Testis (tissue), 2 donors: Measurements from ENCODE around the gene CHST9.

ENCODE experiments used
- CTCF ChIP-seq, 3 experiments: fragments of 450-650 bp in 2 of 3; fragments of 200-600 bp in 1 of 3; sonication (generic) in 1 of 3; IDR thresholded peaks; one replicate each; pipeline ENCODE4 v1.5.1; 2016 to 2019; ENCODE audit warnings: antibody characterized with exemption in 3 of 3, mild to moderate bottlenecking in 2 of 3, moderate library complexity in 1 of 3
- POLR2A ChIP-seq: fragments of 450-650 bp; IDR thresholded peaks from one replicate; pipeline ENCODE4 v1.6.1; 2017; ENCODE audit warnings: antibody characterized with exemption, mild to moderate bottlenecking, moderate library complexity

DNA sequence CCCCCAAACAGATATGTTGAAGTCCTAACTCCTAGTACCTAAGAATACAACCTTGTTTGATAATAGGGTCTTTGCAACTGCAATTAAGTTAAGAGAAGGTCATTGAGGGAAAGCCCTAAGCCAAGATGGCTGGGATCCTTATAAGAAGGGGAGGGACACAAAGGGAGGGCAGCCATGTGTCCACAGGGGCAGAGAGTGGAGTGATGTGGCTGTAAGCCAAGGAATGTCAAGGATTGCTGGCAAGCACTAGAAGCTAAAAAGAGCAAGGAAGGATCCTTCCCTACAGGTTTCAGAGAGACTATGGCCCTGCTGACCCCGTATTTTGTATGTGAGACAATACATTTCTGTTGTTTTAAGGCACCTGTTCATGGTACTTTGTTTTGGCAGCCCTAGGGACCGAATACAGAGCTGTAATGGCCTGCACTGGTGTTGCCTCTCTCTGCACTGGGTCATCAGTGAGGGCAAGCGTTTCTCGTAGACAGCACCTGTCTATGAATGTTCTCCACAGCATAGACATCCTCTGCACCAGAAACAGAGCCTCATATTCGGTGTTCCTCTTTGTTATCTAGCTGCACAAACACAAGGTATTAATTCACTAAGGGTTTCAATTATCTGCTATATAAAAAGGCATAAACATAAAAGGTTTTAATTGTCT, 244.2 kb downstream of the CHST9 start:
- TF ChIP-seq CTCF (IDR thresholded peaks at IDR 0.05) (no peak), POLR2A (no peak)
